A549 treated with AZD9567 at 1 μM for 4 hours (cell line): ENCODE measurements around the gene MLF1. TPM values are rescaled to one million over a fixed set of nuclear protein-coding genes. Genes with fewer than 3 reads are reported as not detected.

ENCODE experiments used
- total RNA-seq: library from RNA; stranded (reverse); fragments of 200-300 nt; extraction: Qiagen RNA extraction; gene quantifications from 5 replicates; pipeline ENCODE4 v1.2.3, GENCODE V29; 2022; ENCODE audit not compliant: insufficient read depth

MLF1 gene
- total RNA-seq = 21.8 to 28.1 TPM (median 26.2 TPM) in 5 replicates

GRCh38 chr3:158570999-158571702 is at the start of gene MLF1:
TSS of gene MLF1 (plus strand) at chr3:158571194. CDS start at chr3:158571301, 107 bp downstream.

GRCh38 chr3:158644345-158644908 is 73.4 kb downstream of the MLF1 start, which contains the start of gene GFM1:
TSS of gene GFM1 (plus strand) at chr3:158644527. CDS start at chr3:158644635, 108 bp downstream.

Other genes with a start within 250 kb of the MLF1 start
- gene GFM1, start 73.3 kb downstream of the MLF1 start, total RNA-seq = 39.6 to 55.9 TPM (median 43.6 TPM) in 5 replicates
- gene LXN, start 101.5 kb downstream of the MLF1 start, total RNA-seq = 52.0 to 54.6 TPM (median 52.5 TPM) in 5 replicates
- 7.4 to 10.1 TPM (median 8.8 TPM) in 5 replicates for gene RARRES1, start 161.3 kb downstream of the MLF1 start, total RNA-seq
- 39.9 to 43.3 TPM (median 42.2 TPM) in 5 replicates for gene MFSD1, start 230.9 kb downstream of the MLF1 start, total RNA-seq